SK-N-MC (cell line): ENCODE measurements around the gene CCNJL.
"Not testable (repeated sequence)": the region's sequence is repeated elsewhere in the genome, so short reads cannot be mapped to it uniquely, and the experiment has no call there.

Experiments used
- DNase-seq: peaks from one replicate; pipeline ENCODE4 v3.0.0-alpha.2; 2011; ENCODE audit warnings: low read depth, low spot score
- H3K27ac ChIP-seq: fragments of 200-600 bp; sonication (generic); 2 replicates; pipeline ENCODE4 v1.5.1; 2016; ENCODE audit warnings: mixed run types
- H3K36me3 ChIP-seq: fragments of 200-600 bp; sonication (generic); 2 replicates; pipeline ENCODE4 v1.6.1; 2017; ENCODE audit warnings: antibody characterized with exemption, low read length, mixed read lengths; ENCODE audit not compliant: insufficient read depth
- H3K4me3 ChIP-seq: fragments of 200-600 bp; sonication (generic); 2 replicates; pipeline ENCODE4 v1.5.1; 2016
- H3K9ac ChIP-seq: fragments of 200-600 bp; sonication (generic); 2 replicates; pipeline ENCODE4 v1.8.0; 2017; ENCODE audit warnings: mixed run types, mixed read lengths; ENCODE audit not compliant: insufficient read length
- H3K9me3 ChIP-seq: fragments of 200-600 bp; sonication (generic); 2 replicates; pipeline ENCODE4 v1.6.1; 2017; ENCODE audit warnings: low read depth, mild to moderate bottlenecking, antibody characterized with exemption, low read length, moderate library complexity, mixed read lengths
- EZH2 ChIP-seq: fragments of 200-600 bp; sonication (generic); IDR thresholded peaks from one replicate; pipeline ENCODE4 v1.6.1; 2017; ENCODE audit warnings: antibody characterized with exemption
- FOXP2 ChIP-seq: optimal IDR thresholded peaks from 2 replicates; pipeline ENCODE3; 2011; ENCODE audit warnings: mild to moderate bottlenecking, moderate library complexity; ENCODE audit not compliant: insufficient read depth; ENCODE audit errors: extremely low read length, control extremely low read depth
- POLR2AphosphoS5 ChIP-seq: IDR thresholded peaks from 2 replicates; pipeline ENCODE4 v1.6.1; 2012; ENCODE audit warnings: mild to moderate bottlenecking, low read depth, low read length, borderline replicate concordance

CCNJL gene

DNA sequence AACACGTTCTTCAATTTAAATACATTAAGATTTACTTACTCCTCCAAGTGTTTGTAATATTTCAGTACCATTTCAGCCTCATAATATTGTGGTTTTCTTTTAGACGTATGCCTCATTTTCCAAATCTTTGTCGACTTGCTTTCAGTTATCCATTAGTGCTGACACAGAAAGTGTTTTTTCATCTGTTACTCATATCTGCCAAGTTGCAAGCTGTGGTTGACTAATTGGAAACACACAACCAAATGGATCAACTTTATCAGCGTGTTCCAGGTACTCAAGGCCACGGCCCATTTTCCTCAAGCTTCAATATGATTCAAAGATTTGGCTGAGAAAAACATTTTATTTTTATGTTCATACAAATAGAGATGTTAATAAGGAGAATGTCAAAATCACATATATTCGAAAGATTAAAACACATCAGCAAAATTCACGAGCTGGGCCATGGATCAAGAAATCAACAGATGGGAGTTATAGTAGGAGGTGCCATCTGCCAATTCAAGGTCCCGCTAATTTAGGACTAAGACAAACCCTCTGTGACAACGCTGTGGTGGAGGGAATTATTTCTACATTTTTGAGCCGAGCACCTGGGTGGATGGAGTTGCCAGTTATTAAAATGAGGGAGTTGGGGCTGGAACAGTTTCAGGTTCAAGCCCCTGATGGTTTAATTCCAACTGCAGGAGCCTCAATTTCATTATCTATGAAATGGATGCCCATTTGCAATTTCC, 27.2 kb upstream of the CCNJL start:
- no peaks in the 10 kb centered on the region for H3K36me3 ChIP-seq
- H3K4me3 ChIP-seq = peak overlapping the region; percentile 27; the same call in 1 of the 2 replicates
- H3K9ac ChIP-seq = no peak overlapping the region
- TF ChIP-seq FOXP2 (no peak), POLR2AphosphoS5 (no peak), EZH2 (no peak)
- no peak for DNase-seq
- peak overlapping the region; percentile 76; the same call in 1 of the 2 replicates for H3K27ac ChIP-seq
- no peaks in the 10 kb centered on the region for H3K9me3 ChIP-seq

DNA sequence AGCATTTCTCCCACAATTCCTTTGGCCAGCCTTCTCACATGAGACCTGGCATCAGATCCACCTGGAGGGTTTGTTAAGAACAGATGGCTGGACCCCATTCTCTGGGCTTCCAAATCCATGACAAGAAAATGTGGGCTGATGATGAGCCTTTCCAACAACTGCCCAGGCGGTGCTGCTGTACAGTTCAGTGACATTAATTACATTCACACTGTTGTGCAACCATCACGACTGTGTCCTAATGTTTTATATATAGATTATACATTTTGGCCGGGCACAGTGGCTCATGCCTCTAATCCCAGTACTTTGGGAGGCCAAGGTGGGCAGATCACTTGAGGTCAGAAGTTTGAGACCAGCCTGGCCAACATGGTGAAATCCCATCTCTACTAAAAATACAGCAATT, 22.4 kb upstream of the CCNJL start:
- not testable (repeated sequence) for H3K36me3 ChIP-seq, H3K27ac ChIP-seq, DNase-seq, H3K4me3 ChIP-seq, H3K9me3 ChIP-seq, H3K9ac ChIP-seq

DNA sequence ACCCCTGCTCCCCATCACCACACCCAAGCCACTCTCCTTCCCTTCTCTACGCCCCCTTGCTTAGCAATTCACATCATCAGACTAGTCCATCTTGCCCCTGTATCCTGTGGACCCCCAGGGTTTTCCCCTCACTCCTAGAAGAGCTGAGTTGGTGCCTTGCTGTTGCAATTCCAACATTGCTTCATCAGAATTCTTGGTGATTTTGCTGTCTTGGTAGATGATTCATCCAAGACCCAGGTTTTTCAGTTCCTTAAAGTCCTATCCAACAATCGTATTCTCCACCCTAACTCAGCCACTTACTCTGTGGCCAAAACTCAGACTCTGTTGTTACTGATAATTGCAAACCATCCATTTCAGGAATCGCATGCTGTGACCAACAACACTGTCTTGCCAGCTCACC, 21.4 kb upstream of the CCNJL start:
- Histone ChIP-seq H3K9ac (no peak overlapping the region), H3K27ac (no peak overlapping the region), H3K36me3 (no peaks in the 10 kb centered on the region), H3K4me3 (no peak overlapping the region), H3K9me3 (no peaks in the 10 kb centered on the region)
- no peak for DNase-seq
- TF ChIP-seq EZH2 (no peak), FOXP2 (no peak), POLR2AphosphoS5 (no peak)

DNA sequence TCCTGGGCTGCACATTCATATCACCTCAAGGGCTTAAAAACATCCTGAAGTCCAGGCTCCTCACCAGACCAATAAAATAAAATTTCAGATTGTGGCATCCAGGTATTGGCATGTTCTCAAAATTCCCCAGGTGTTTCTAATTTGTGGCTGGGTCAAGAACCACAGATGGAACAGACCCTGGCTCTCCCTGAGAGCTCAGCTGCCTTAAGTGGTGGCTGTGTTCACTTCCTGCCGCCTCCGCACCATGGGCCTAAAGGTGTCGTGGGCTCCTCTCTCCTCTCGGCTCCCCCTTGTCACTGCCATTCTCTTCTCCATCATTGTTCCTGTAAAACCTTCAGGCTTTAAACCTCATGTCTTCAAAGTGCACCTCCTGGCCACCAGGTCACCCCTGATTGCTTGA, 17.8 kb upstream of the CCNJL start:
- Histone ChIP-seq H3K36me3 (no peaks in the 10 kb centered on the region), H3K4me3 (no peak overlapping the region), H3K9ac (no peak overlapping the region), H3K9me3 (no peaks in the 10 kb centered on the region), H3K27ac (no peak overlapping the region)
- DNase-seq = no peak
- TF ChIP-seq POLR2AphosphoS5 (no peak), EZH2 (no peak), FOXP2 (no peak)

- H3K36me3 ChIP-seq = no peaks in the 10 kb centered on the region
- no peaks in the 10 kb centered on the region for H3K9me3 ChIP-seq
- TF ChIP-seq EZH2 (no peak), FOXP2 (no peak), POLR2AphosphoS5 (no peak)
- H3K27ac ChIP-seq = no peak overlapping the region
- H3K9ac ChIP-seq = no peak overlapping the region
- DNase-seq = no peak
- H3K4me3 ChIP-seq = no peak overlapping the region
Measured at GRCh38 chr5:160327818-160328217, 15.5 kb upstream of the CCNJL start.

GRCh38 chr5:160326981-160327380, 14.6 kb upstream of the CCNJL start:
- Histone ChIP-seq H3K9ac (no peak overlapping the region), H3K36me3 (no peaks in the 10 kb centered on the region), H3K4me3 (no peak overlapping the region), H3K27ac (no peak overlapping the region), H3K9me3 (no peaks in the 10 kb centered on the region)
- no peak for TF ChIP-seq FOXP2
- TF ChIP-seq EZH2 = no peak
- TF ChIP-seq POLR2AphosphoS5 = no peak
- DNase-seq = no peak

DNA sequence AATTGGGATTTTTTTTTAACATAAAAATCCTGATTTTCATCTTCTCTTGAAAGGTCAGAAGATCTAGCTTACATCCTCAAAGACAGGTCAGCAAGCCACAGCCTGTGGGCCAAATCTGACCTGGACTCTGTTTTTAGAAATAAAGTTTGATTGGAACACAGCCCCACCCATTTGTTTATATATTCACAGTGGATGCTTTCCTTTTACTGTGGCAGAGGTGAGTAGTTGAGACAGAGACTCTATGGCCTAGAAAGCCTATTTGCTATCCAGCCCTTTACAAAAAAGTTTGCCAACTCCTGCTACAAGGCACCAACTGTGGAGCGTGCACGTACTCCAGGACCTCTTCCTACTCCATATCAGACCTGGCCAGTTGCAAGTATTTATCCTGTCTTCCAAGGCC, 13.4 kb upstream of the CCNJL start:
- no peaks in the 10 kb centered on the region for H3K9me3 ChIP-seq
- no peak for TF ChIP-seq FOXP2
- no peaks in the 10 kb centered on the region for H3K36me3 ChIP-seq

GRCh38 chr5:160324886-160325285, 12.5 kb upstream of the CCNJL start:
- no peak for DNase-seq
- Histone ChIP-seq H3K9ac (no peak overlapping the region), H3K9me3 (no peaks in the 10 kb centered on the region), H3K27ac (no peak overlapping the region), H3K36me3 (no peaks in the 10 kb centered on the region), H3K4me3 (no peak overlapping the region)
- no peak for TF ChIP-seq FOXP2
- TF ChIP-seq EZH2 = no peak
- TF ChIP-seq POLR2AphosphoS5 = no peak

More for the DNA sequence above, 13.4 kb upstream of the CCNJL start:
- H3K27ac ChIP-seq = no peak overlapping the region
- H3K4me3 ChIP-seq = no peak overlapping the region
- H3K9ac ChIP-seq = no peak overlapping the region
- DNase-seq = no peak

- Histone ChIP-seq H3K27ac (no peak overlapping the region), H3K9me3 (no peaks in the 10 kb centered on the region), H3K36me3 (no peaks in the 10 kb centered on the region), H3K4me3 (no peak overlapping the region), H3K9ac (no peak overlapping the region)
- TF ChIP-seq POLR2AphosphoS5 (no peak), FOXP2 (no peak), EZH2 (no peak)
- DNase-seq = no peak
Measured at GRCh38 chr5:160318409-160318808, 6.0 kb upstream of the CCNJL start.

DNA sequence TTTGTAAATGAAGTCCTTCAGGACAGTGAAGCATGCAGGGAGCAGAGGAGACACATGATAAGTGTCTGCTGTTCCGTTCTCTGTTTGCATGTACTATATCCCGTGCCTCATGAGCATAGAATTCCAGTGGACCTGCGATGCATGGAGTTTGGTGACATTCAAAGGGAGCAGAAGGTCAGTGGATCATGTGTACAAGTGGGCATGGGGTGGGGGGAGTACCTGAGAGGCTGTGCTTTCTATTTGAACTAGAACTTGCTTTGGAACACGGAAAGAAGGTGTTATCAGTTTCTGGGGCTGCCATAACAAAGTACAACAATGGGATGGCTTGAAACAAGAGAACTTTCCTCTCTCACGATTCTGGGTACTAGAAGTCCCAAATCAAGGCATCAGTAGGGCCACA, 5.1 kb upstream of the CCNJL start:
- H3K9ac ChIP-seq = no peak overlapping the region
- H3K4me3 ChIP-seq = no peak overlapping the region
- no peak for TF ChIP-seq EZH2
- TF ChIP-seq FOXP2 = no peak
- no peak for TF ChIP-seq POLR2AphosphoS5
- H3K27ac ChIP-seq = no peak overlapping the region
- DNase-seq = no peak
- H3K9me3 ChIP-seq = no peaks in the 10 kb centered on the region
- no peaks in the 10 kb centered on the region for H3K36me3 ChIP-seq
